ENCODE data around the gene MYLK3.
A peak's percentile ranks its signal among the peaks of the same experiment; 100 is the strongest.

The MYLK3 gene

DNA sequence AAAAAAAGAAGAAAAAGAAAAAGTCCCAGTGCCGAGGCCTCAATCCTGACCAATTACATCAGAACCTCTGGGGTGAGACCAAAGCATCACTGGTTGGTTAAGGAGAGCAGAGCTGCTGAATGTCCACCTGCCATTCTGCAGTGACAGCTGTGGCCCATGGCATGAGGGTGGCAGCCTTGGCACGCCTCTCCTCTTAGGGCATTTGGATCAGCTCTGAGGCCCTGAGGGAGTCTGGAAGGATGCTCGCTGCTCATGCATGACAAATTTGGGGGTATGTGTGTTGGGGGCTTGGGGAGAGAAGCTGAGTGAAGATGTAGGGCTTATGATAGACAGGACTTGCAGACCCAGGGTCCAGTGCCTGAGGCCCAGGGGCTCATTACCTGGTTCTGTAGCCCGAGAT lies 26.3 kb downstream of the MYLK3 start:
- DNase-seq: no peak

- DNase-seq: no peak
These were observed 27.5 kb downstream of the MYLK3 start for GRCh38 chr16:46720619-46721018.

GRCh38 chr16:46719528-46719927 lies 28.6 kb downstream of the MYLK3 start:
- DNase-seq: no peak

DNA sequence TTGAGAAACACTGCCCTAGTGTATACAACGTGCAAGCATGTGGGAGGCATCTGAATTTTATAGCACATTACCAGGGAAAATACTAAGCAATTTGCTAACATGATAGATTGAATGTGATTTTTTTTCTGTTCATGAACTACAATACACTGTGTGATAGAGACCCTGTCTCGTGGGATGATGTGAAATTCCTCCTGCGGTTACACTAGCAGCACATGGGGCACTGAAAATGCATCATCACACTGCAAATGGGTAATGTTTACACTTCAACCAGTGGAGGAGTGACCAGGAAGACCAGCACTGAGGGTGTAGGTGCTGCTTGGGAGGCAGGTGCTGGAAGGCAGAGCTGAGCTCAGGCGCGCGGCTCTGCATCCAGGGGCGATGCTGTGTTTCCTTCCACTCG lies 29.9 kb downstream of the MYLK3 start:
- no peak for DNase-seq

GRCh38 chr16:46717692-46718091 lies 30.5 kb downstream of the MYLK3 start:
- DNase-seq: no peak

GRCh38 chr16:46715769-46716305 lies 32.3 kb downstream of the MYLK3 start:
- DNase-seq: peak; percentile 44

- DNase-seq: no peak
These were observed 33.1 kb downstream of the MYLK3 start for GRCh38 chr16:46714797-46715591.

- no peak for DNase-seq
These were observed 34.5 kb downstream of the MYLK3 start for GRCh38 chr16:46713634-46714033.

GRCh38 chr16:46712911-46713310 lies 35.2 kb downstream of the MYLK3 start:
- DNase-seq: peak; percentile 14

DNA sequence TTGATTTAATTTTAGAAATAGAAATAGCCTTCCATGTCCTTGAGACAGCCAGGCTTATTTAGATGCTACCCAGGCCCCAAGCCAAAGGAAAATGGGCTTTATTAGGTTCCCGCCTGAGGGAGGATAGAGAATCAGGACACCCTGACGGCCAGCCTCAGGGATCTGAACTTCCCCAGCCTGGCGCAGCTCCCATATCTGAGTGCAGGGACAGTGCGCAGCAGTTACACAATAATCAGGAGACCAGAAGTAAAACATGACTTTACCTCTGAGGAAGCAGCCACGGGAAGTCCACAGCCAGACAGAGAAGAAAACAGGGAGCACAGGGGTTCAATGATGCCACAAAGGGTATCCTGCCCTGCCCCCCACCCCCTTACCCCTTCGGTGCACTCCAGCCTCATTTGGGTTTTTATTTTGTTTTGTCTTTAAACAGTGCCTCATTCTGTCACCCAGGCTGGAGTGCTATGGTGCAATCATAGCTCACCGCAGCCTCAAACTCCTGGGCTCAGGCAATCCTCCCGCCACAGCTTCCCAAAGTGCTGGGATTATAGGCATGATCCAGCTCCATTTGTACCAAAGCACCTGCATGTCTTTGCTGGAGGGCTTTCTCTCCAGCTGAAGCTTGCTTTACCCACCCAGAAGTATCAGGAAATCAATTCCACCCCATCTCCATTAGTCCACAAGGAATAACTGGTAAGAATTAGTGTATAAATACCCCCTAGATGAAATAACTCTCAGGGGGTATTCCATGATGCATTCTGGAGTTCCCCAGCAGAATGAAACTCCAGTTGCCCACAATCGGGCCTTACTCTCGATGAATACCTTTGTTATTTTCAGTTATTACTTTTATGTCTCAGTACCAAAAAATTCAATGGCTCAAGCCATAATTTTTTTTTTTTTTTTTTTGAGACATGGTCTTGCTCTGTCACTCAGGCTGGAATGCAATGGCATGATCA lies 36.8 kb downstream of the MYLK3 start:
- no peak for DNase-seq

GRCh38 chr16:46709469-46710005 lies 38.6 kb downstream of the MYLK3 start:
- DNase-seq: no peak

DNA sequence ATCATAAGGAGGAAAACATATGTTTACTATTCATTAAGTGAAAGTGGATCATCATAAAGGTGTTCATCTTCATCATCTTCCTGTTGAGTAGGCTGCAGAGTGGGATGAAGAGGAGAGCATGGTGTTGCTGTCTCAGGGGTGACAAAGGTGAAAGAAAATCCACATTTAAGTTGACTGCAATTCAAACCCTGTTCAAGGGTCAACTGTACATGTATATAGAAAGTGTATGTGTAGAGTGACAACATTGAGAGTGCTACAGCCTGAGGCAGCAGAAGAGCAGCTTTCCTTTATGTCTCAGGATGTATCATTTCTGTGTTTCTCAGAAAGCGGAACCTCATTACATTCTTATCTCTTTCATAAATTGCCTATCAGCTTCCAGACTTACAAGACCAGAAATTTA lies 41.5 kb downstream of the MYLK3 start:
- no peak for DNase-seq

GRCh38 chr16:46702030-46702429 lies 46.1 kb downstream of the MYLK3 start:
- DNase-seq: no peak

DNA sequence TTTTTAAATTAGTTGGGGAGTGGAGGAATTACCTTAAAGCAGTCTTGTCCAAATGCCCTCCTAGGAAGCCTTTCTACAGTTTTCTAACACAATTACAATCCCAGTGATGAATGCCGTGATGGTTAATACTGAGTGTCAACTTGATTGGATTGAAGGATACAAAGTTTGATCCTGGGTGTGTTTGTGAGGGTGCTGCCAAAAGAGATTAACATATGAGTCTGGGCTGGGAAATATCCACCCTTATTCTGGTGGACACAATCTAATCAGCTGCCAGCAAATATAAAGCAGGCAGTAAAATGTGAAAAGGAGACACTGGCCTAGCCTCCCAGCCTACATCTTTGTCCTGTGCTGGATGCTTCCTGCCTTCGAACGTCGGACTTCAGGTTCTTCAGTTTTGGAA lies 46.5 kb downstream of the MYLK3 start:
- DNase-seq: no peak

DNA sequence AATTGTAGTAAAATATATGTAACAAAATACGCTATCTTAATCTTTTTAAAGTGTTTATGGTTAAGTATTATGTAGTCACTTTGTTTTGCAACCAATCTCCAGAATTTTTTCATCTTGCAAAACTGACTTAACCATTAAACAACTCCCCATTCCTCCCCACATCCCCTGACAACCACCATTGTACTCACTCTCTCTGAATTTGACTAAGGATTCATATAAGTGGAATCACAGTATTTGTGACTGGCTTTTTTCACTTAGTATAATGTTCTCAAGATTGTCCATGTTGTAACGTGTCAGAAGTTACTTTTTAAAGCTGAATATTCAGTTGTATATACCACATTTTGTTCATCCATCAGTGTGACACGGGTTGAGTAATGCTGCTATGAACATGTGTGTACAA lies 48.1 kb downstream of the MYLK3 start:
- DNase-seq: no peak

DNA sequence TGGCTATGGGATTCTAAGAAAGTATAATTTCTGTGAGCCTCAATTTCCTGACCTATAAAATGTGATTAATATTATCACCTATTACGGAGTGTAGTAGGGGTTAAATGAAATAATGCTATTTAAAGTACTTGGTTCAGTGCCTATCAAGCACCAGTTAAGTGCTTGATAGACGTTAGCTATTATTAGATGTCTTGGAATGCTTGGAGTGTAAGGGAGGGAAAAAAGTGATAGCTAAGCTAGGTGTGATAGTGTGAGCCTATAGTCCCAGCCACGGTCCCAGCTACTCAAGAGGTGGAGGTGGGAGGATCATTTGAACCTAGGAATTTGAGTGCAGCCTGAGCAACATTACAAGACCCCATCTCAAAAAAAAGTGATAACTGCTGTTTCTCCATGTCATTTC lies 51.2 kb downstream of the MYLK3 start:
- no peak for DNase-seq

DNA sequence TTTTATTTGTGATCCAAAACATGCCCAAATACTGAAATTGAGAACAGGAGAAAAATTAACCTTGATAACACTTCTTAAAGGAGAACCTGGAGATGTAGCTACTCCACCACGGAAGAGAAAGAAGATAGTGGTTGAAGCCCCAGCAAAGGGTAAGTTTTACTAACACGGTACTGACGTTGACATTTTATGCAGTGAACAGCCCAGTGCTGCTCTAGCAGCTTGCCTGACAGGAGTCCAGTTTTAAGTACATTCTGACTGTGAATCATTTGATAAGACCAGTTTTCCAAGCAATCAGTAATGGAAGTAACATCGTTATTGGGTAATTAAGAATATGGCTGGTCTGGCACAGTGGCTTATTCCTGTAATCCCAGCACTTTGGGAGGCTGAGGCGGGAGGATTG lies 52.2 kb downstream of the MYLK3 start:
- no peak for DNase-seq

DNA sequence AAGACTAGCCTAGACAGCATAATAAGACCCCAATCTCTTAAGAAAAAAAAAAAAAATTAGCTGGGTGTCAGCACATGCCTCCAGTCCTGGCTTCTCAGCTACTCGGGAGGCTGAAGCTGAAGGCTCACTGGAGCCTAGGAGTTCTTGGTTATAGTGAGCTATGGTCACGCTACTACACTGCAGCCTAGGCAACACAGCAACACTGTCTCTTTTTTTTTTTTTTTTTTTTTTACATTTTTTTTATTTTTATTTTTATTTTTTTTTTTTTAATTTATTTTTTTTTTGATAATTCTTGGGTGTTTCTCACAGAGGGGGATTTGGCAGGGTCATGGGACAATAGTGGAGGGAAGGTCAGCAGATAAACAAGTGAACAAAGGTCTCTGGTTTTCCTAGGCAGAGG lies 54.5 kb downstream of the MYLK3 start:
- no peak for DNase-seq

DNA sequence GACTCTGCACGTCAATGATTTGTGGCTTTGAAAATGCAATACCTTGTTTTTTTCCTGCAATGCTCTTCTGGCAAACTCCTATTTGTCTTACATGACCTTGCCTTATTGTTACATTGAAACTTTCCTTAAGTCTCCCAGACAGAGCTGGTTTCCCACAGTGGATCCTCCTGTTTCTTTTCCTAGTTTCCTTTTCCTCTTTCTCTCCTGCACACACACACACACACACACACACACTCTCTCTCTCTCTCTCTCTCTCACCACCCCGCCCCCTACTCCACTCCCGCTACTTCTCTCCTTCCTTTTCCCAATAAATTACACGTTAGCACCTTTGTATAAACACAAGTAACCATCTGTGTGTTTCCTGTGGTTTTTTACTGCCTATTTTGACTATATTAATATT lies 56.4 kb downstream of the MYLK3 start:
- DNase-seq: no peak

DNA sequence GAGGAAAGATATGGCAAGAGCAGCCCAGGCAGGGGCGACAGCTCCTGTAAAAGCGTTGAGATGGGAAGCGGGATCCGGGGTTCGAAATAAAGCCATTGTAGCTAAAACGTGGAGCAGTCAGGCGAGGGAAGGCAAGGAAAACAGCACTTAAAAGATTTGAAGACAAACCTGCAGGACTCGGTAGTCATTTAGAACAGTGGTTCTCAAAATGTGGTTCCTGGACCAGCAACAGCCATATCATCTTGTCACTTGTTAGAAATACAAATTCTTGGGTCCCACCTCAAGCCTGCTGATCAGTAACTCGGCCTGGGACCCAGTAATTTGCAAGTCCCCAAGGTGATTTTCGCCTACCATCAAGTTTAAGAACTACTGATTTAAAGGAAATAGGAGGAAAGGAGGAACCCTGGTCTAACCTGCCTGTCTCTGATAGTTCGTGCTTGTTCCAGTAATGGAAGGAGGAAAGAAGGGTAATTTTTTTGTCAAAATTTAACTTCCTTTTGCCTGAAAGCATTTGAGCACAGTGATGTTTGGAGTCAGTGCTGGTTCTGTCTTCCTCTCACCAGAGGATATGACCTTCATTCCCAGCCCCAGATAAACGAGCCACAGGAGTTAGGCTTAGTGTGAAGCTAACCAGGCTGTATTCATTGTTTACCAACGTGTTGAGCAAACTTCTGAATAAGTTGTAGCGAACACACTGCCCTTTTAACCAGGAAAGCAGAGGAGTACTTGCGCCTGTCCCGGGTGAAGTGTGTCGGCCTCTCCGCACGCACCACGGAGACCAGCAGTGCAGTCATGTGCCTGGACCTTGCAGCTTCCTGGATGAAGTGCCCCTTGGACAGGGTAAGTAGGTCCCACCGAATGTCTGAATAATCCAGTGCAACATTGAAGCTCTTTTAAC lies 57.6 kb downstream of the MYLK3 start:
- DNase-seq: no peak

DNA sequence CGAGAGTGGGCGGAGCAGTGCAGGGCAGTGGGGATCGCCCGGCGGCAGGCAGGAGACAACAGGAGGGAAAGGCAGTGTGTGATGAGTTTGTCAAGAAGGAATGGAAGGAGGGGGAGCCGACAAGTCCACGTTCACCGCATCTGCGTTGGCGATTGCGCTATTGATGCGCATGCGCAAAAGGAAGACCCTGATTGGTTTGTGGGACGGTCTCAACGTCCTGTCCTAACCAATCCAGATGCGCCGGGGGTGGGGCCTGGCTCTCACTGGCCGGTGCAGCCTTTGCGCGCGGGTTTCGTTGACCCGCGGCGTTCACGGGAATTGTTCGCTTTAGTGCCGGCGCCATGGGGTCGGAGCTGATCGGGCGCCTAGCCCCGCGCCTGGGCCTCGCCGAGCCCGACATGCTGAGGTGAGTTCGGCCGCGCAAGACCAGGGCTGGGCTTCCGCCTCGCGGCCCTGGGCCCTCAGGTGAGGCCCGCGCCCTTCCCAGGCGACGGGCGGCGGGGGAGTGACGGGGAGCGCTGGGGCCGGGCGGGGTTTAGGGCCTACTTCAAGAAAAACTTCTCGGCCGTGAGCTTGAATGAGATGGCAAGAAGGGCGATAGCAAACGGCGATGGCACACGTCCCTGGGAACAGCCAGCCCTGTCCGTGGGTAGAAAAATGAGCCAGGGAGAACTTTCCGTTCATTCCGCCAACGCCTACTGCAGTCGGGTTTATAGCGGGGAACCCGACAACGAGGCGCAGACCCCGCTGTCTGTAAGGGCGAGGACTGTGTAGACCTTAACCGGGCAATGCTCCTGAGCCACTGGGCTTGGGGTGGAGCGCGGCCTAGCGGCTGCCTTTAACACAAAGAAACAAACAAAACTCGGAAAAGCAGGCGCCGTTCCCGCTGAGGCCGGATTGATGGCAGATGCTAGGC lies 58.5 kb downstream of the MYLK3 start, which contains the start of gene ORC6:
Gene ORC6 (plus strand): TSS at position 295 of the 916 bp plus-strand sequence. CDS start 47 bp downstream, at position 342.
- DNase-seq: peak; percentile 99
